HCT116 (cell line): ENCODE results near the gene MLH3. TPM values are rescaled to one million over a fixed set of nuclear protein-coding genes. Genes with fewer than 3 reads are reported as not detected.

Experiments
- ATAC-seq: fragments of 200-7000 bp; cut with Tn5 transposase; 2 replicates; pipeline ENCODE4 v1.9.1; 2020; ENCODE audit warnings: mild to moderate bottlenecking, moderate library complexity
- BruUV-seq: library from RNA; stranded (reverse); fragments of 400-500 nt; replicated peaks from 2 replicates; lab custom pipeline; 2021; lab: Mats Ljungman, UMichigan
- CTCF ChIA-PET: fragments of 300-600 bp; sonication (Branson Sonifier 250); formaldehyde crosslinking; loops from one replicate; lab custom pipeline; 2021; ENCODE audit warnings: antibody characterized with exemption; lab: Charles Lee
- POLR2A ChIA-PET: fragments of 300-600, 350-600 bp; sonication (Branson Sonifier 250); formaldehyde crosslinking; loops from one replicate; lab custom pipeline; 2021; ENCODE audit warnings: antibody characterized with exemption; lab: Charles Lee
- RAD21 ChIA-PET, 2 experiments: fragments of 300-600 bp; sonication (Branson Sonifier 250); formaldehyde crosslinking; loops; one replicate each; lab custom pipeline; 2023; ENCODE audit warnings: low total read pairs in 2 of 2; ENCODE audit not compliant: uncharacterized antibody in 2 of 2, unreplicated experiment in 2 of 2, low non-redundant PET in 1 of 2; lab: Charles Lee
- DNase-seq: peaks from one replicate; pipeline ENCODE4 v3.0.0-alpha.2; 2010; ENCODE audit warnings: low read depth, low spot score
- H2AFZ ChIP-seq: fragments of 200-600 bp; shearing (Covaris generic), sonication (generic); 2 replicates; pipeline ENCODE4 v1.6.1; 2017; ENCODE audit warnings: low read depth, mixed run types, mixed read lengths, antibody characterized with exemption, low read length; ENCODE audit not compliant: poor library complexity, severe bottlenecking
- H3K27ac ChIP-seq: 2 replicates; pipeline ENCODE4 v1.5.1; 2012; ENCODE audit warnings: low read depth, low read length
- H3K27me3 ChIP-seq: fragments of 200-600 bp; sonication (generic); 2 replicates; pipeline ENCODE4 v1.6.1; 2016; ENCODE audit warnings: mixed run types, low read length, mixed read lengths; ENCODE audit not compliant: insufficient read depth
- H3K36me3 ChIP-seq, 2 experiments: fragments of 200-500 bp in 1 of 2; fragments of 200-600 bp in 1 of 2; sonication (Bioruptor generic) in 1 of 2; sonication (generic) in 1 of 2; 2 replicates each; pipeline versions ENCODE4 v1.5.1 to v1.6.1; 2014 to 2016; ENCODE audit warnings: low read length in 2 of 2, inconsistent platforms in 1 of 2, mixed read lengths in 1 of 2, mixed run types in 1 of 2; ENCODE audit not compliant: insufficient read depth in 2 of 2, control insufficient read depth in 1 of 2
- H3K4me1 ChIP-seq, 2 experiments: fragments of 200-600 bp in 1 of 2; sonication (generic) in 1 of 2; 2 replicates each; pipeline versions ENCODE4 v1.5.1 to v1.6.1; 2012 to 2017; ENCODE audit warnings: low read length in 2 of 2, inconsistent platforms in 1 of 2, mild to moderate bottlenecking in 1 of 2, mixed read lengths in 1 of 2, mixed run types in 1 of 2, moderate library complexity in 1 of 2; ENCODE audit not compliant: insufficient read depth in 2 of 2, control insufficient read depth in 1 of 2
- H3K4me2 ChIP-seq: fragments of 200-600 bp; sonication (generic); 2 replicates; pipeline ENCODE4 v1.6.1; 2017; ENCODE audit warnings: mixed run types, low read length, mixed read lengths
- H3K4me3 ChIP-seq, 2 experiments: fragments of 200-600 bp in 1 of 2; sonication (generic) in 1 of 2; replicated peaks in 1 of 2; 2 replicates each; pipeline ENCODE4 v1.5.1; 2011 to 2016; ENCODE audit warnings: low read length in 2 of 2, control low read depth in 1 of 2, low read depth in 1 of 2, mild to moderate bottlenecking in 1 of 2, mixed read lengths in 1 of 2, mixed run types in 1 of 2
- H3K79me2 ChIP-seq: fragments of 200-600 bp; sonication (generic); 2 replicates; pipeline ENCODE4 v1.6.1; 2017; ENCODE audit warnings: mild to moderate bottlenecking, mixed run types, low read length, moderate library complexity, mixed read lengths; ENCODE audit not compliant: insufficient read depth
- H3K9ac ChIP-seq: fragments of 200-600 bp; sonication (generic); 2 replicates; pipeline ENCODE4 v1.6.1; 2016; ENCODE audit warnings: low read length, mixed read lengths
- H3K9me2 ChIP-seq: fragments of 200-600 bp; sonication (generic), shearing (Covaris generic); 2 replicates; pipeline ENCODE4 v1.6.1; 2017; ENCODE audit warnings: mixed run types, mild to moderate bottlenecking, moderate library complexity; ENCODE audit not compliant: insufficient read depth
- H3K9me3 ChIP-seq, 2 experiments: fragments of 200-500 bp in 1 of 2; fragments of 200-600 bp in 1 of 2; sonication (Bioruptor generic) in 1 of 2; sonication (generic) in 1 of 2; 2 replicates each; pipeline ENCODE4 v1.6.1; 2014 to 2017; ENCODE audit warnings: low read length in 2 of 2, mixed read lengths in 2 of 2, inconsistent platforms in 1 of 2, low read depth in 1 of 2, mild to moderate bottlenecking in 1 of 2, mixed run types in 1 of 2, moderate library complexity in 1 of 2; ENCODE audit not compliant: control insufficient read depth in 1 of 2, insufficient read depth in 1 of 2
- H4K20me1 ChIP-seq: fragments of 200-600 bp; sonication (generic), shearing (Covaris generic); 2 replicates; pipeline ENCODE4 v1.6.1; 2017; ENCODE audit warnings: mixed run types, mild to moderate bottlenecking, moderate library complexity; ENCODE audit not compliant: insufficient read depth
- CEBPB ChIP-seq: IDR thresholded peaks from 2 replicates; pipeline ENCODE4 v1.6.1; 2012; ENCODE audit warnings: low read depth
- EGR1 ChIP-seq: IDR thresholded peaks from 2 replicates; pipeline ENCODE4 v1.6.1; 2012; ENCODE audit warnings: low read depth
- EZH2 ChIP-seq: fragments of 200-600 bp; sonication (generic); IDR thresholded peaks from 2 replicates; pipeline ENCODE4 v1.6.1; 2017; ENCODE audit warnings: antibody characterized with exemption, mixed run types
- EZH2phosphoT487 ChIP-seq: fragments of 200-600 bp; IDR thresholded peaks from 2 replicates; pipeline ENCODE4 v1.6.1; 2018; ENCODE audit warnings: antibody characterized with exemption, borderline replicate concordance
- FOSL1 ChIP-seq: IDR thresholded peaks from 2 replicates; pipeline ENCODE4 v1.6.1; 2012; ENCODE audit warnings: low read depth
- POLR2A ChIP-seq: IDR thresholded peaks from 2 replicates; pipeline ENCODE4 v1.7.0; 2011; ENCODE audit warnings: borderline replicate concordance; ENCODE audit not compliant: insufficient read depth, insufficient read length; ENCODE audit errors: extremely low read depth
- SIN3A ChIP-seq: IDR thresholded peaks from 2 replicates; pipeline ENCODE4 v1.6.1; 2012; ENCODE audit warnings: low read depth
- SRF ChIP-seq: IDR thresholded peaks from 2 replicates; pipeline ENCODE4 v1.6.1; 2012; ENCODE audit warnings: low read depth
- YY1 ChIP-seq: IDR thresholded peaks from 2 replicates; pipeline ENCODE4 v1.6.1; 2011; ENCODE audit warnings: low read length, low read depth, moderate library complexity, mild to moderate bottlenecking; ENCODE audit not compliant: insufficient replicate concordance; ENCODE audit errors: extremely low read depth
- ZBTB33 ChIP-seq: IDR thresholded peaks from 2 replicates; pipeline ENCODE4 v1.6.1; 2011; ENCODE audit warnings: mild to moderate bottlenecking, low read length, moderate library complexity; ENCODE audit not compliant: insufficient replicate concordance; ENCODE audit errors: extremely low read depth
- intact Hi-C: fragments of 100-400 bp; cut with micrococcal nuclease; formaldehyde crosslinking; loops from 2 replicates; pipeline ENCODE4 v1.10.0; 2022
- total RNA-seq: library from RNA; stranded (reverse); gene quantifications from one replicate; pipeline ENCODE4 v1.2.1, GENCODE V29; 2021; ENCODE audit not compliant: unreplicated experiment
- TF ChIP-seq, protein P1 (sequence below), 3 experiments: fragments of 200-600 bp in 1 of 3; sonication (generic) in 1 of 3; IDR thresholded peaks in 2 of 3; conservative IDR thresholded peaks in 1 of 3; 2 replicates each; pipeline ENCODE4 v1.5.1; 2012 to 2017; ENCODE audit warnings: low read depth in 2 of 3, low read length in 2 of 3, antibody characterized with exemption in 1 of 3, borderline replicate concordance in 1 of 3, control low read depth in 1 of 3, mild to moderate bottlenecking in 1 of 3, mixed read lengths in 1 of 3, mixed run types in 1 of 3, moderate library complexity in 1 of 3; ENCODE audit not compliant: insufficient read depth in 1 of 3
- TF ChIP-seq, protein P2 (sequence below): IDR thresholded peaks from 2 replicates; pipeline ENCODE4 v1.6.1; 2012

The MLH3 gene
- total RNA-seq, 1 experiment from 2014 or later, result 14.7 TPM

DNA sequence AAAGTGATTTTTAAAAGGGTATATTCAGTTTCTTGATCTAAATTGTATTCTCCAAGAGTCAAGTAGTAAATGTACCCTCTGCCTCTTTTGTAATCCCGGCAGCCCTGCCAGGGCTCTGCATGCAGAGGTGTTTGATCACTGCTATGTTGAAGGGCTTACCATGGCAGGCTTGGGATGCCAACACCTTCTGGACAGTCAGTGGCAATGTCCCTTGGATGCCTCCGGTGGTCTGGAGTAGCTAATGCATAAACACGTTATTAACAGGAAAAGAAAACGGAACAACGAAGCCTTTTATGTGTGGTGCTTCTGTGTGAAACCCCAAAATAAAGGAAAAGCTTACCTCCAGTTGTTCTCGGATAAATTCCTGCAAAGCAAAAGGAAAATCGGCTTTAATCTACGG lies 28.6 kb downstream of the MLH3 start:
- Histone ChIP-seq H3K27ac (no peak overlapping the region), H2AFZ (no peak overlapping the region), H4K20me1 (no peaks in the 10 kb centered on the region), H3K79me2 (no peaks in the 10 kb centered on the region), H3K9me2 (no peaks in the 10 kb centered on the region), H3K4me2 (no peak overlapping the region), H3K27me3 (no peaks in the 10 kb centered on the region), H3K9me3 (no peaks in the 10 kb centered on the region), H3K4me1 (no peaks in the 10 kb centered on the region), H3K9ac (no peak overlapping the region), H3K36me3 (peaks cover 11% of the 10 kb centered on the region in 2 experiments; a peak in 3 of 4 replicates), H3K4me3 (no peak overlapping the region)
- CTCF ChIA-PET, result interaction anchor here (0.6 to 1.4 kb wide), 4 partner anchors 9 to 161 kb away, joined by 4 to 7 read pairs (median 5); no protein-coding TSS in a partner anchor
- no TSS peak for BruUV-seq
- ATAC-seq (peak; percentile 93), DNase-seq (no peak)
- POLR2A ChIA-PET, result no interaction called here
- RAD21 ChIA-PET, result interaction anchor here in 1 of 2 experiments (1.0 kb wide), 1 partner anchor 66 kb away, joined by 3 read pairs; no protein-coding TSS in a partner anchor
- intact Hi-C loops, result no loop called here
- TF ChIP-seq, protein P1, sequence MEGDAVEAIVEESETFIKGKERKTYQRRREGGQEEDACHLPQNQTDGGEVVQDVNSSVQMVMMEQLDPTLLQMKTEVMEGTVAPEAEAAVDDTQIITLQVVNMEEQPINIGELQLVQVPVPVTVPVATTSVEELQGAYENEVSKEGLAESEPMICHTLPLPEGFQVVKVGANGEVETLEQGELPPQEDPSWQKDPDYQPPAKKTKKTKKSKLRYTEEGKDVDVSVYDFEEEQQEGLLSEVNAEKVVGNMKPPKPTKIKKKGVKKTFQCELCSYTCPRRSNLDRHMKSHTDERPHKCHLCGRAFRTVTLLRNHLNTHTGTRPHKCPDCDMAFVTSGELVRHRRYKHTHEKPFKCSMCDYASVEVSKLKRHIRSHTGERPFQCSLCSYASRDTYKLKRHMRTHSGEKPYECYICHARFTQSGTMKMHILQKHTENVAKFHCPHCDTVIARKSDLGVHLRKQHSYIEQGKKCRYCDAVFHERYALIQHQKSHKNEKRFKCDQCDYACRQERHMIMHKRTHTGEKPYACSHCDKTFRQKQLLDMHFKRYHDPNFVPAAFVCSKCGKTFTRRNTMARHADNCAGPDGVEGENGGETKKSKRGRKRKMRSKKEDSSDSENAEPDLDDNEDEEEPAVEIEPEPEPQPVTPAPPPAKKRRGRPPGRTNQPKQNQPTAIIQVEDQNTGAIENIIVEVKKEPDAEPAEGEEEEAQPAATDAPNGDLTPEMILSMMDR (IDR thresholded peaks at IDR 0.05 in 2 of 3, conservative IDR thresholded peaks at IDR 0.05 in 1 of 3; ENCODE audit: borderline replicate concordance in 1 of 3, insufficient read depth in 1 of 3, low read depth in 2 of 3, low read length in 2 of 3), result peak; percentile 8 to 66 (median 65); a peak in 5 of 6 replicates
- TF ChIP-seq POLR2A, result no peak

GRCh38 chr14:75018694-75019093 lies 32.6 kb downstream of the MLH3 start:
- ChIA-PET CTCF (no interaction called here), POLR2A (no interaction called here), RAD21 (no interaction called here)
- Histone ChIP-seq H3K36me3 (peaks cover 25 to 32% of the 10 kb centered on the region in 2 experiments), H3K4me2 (no peak overlapping the region), H3K27ac (no peak overlapping the region), H2AFZ (no peak overlapping the region), H3K9ac (no peak overlapping the region), H3K4me1 (no peaks in the 10 kb centered on the region), H3K9me2 (no peaks in the 10 kb centered on the region), H3K4me3 (no peak overlapping the region), H3K9me3 (no peaks in the 10 kb centered on the region), H4K20me1 (peaks cover 5% of the 10 kb centered on the region; the same call in 1 of the 2 replicates), H3K79me2 (no peaks in the 10 kb centered on the region), H3K27me3 (no peaks in the 10 kb centered on the region)
- ATAC-seq (no peak), DNase-seq (no peak)
- BruUV-seq, result no TSS peak
- TF ChIP-seq SIN3A (no peak), EGR1 (no peak), YY1 (no peak), SRF (no peak), ZBTB33 (no peak), EZH2 (no peak), POLR2A (no peak), EZH2phosphoT487 (no peak), CEBPB (no peak), FOSL1 (no peak)
- TF ChIP-seq, protein P2, sequence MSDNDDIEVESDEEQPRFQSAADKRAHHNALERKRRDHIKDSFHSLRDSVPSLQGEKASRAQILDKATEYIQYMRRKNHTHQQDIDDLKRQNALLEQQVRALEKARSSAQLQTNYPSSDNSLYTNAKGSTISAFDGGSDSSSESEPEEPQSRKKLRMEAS, result no peak
- intact Hi-C loops, result no loop called here
